Measurements from ENCODE around the gene ERC1. TPM values are rescaled to one million over a fixed set of nuclear protein-coding genes. Genes with fewer than 3 reads are reported as not detected.
"Not testable (repeated sequence)": the region's sequence is repeated elsewhere in the genome, so short reads cannot be mapped to it uniquely, and the experiment has no call there.

ERC1 gene
- total RNA-seq, 1 donor from 2014 or later: 30.8 TPM

DNA sequence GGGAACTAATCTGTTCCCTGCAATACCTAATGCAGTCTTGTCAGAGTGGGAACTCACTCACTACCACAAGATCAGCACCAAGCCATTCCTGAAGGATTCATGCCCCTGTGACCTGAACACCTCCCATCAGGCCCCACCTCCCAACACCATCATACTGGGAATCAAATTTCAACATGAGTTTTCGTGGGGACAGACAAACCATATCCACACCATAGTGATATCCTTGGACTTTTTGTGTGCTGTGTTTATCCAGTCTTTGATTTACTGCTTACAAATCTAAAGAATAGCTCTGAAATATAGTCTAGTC is 359.9 kb downstream of the ERC1 start:
- no peaks in the 10 kb centered on the region for H3K36me3 Mint-ChIP-seq (ENCODE audit: low read depth)
- no peaks in the 10 kb centered on the region for H3K27me3 Mint-ChIP-seq
- no peak overlapping the region for H3K27ac Mint-ChIP-seq
- intact Hi-C loops (cut with micrococcal nuclease): no loop called here
- no peak for DNase-seq
- H3K4me3 Mint-ChIP-seq: no peak overlapping the region
- H3K9me3 Mint-ChIP-seq: no peaks in the 10 kb centered on the region
- no peaks in the 10 kb centered on the region for H3K4me1 Mint-ChIP-seq

GRCh38 chr12:1351926-1352325 is 360.9 kb downstream of the ERC1 start:
- DNase-seq: no peak
- no peaks in the 10 kb centered on the region for H3K9me3 Mint-ChIP-seq
- H3K4me1 Mint-ChIP-seq: no peaks in the 10 kb centered on the region
- H3K27ac Mint-ChIP-seq: no peak overlapping the region
- no peaks in the 10 kb centered on the region for H3K27me3 Mint-ChIP-seq
- intact Hi-C loops (cut with micrococcal nuclease): no loop called here
- no peak overlapping the region for H3K4me3 Mint-ChIP-seq
- no peaks in the 10 kb centered on the region for H3K36me3 Mint-ChIP-seq (ENCODE audit: low read depth)

DNA sequence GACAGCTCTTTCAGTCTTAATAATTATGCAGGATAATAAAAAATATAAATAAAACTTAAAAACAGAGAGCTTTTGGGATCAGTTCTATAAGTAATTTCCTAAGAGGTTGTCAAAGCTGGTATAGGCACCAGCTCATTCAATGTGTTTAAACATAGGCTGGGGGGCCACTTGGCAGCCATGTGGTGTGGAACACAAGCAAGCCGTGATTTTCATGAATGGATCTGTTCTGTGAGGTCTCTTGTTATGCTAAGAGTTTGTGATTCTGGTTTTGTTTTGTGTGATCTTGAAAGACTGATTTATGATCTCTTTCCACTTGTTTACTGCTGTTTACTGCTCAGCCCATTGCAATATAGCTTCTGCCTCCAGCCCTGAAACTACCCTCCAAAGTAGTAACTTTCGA is 362.4 kb downstream of the ERC1 start:
- Mint-ChIP-seq H3K27ac (no peak overlapping the region), H3K27me3 (no peaks in the 10 kb centered on the region), H3K4me3 (no peak overlapping the region), H3K9me3 (no peaks in the 10 kb centered on the region), H3K4me1 (no peaks in the 10 kb centered on the region), H3K36me3 (ENCODE audit: low read depth) (no peaks in the 10 kb centered on the region)
- DNase-seq: no peak
- intact Hi-C loops (cut with micrococcal nuclease): no loop called here

DNA sequence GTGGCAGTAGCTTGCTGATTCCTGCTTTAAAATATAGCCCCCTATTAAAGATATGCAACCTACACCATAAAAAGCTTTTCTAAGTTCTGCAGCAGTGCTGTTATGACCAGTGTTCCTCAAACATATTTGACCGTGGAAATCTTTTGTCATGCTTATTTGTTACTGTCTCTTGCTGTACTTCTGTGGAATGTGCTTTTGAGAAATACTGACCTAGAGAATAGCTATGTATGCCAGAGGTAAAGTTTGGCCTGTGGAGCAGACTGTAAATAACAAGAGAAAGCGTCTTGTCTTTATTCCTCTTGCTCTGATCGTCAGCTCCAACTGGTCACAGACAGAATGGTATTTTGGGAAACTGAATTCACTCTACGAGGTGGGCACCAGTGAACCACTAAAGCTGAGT is 364.4 kb downstream of the ERC1 start:
- H3K9me3 Mint-ChIP-seq: no peaks in the 10 kb centered on the region
- H3K36me3 Mint-ChIP-seq (ENCODE audit: low read depth): no peaks in the 10 kb centered on the region
- no peak overlapping the region for H3K4me3 Mint-ChIP-seq
- DNase-seq: no peak
- intact Hi-C loops (cut with micrococcal nuclease): no loop called here
- no peaks in the 10 kb centered on the region for H3K4me1 Mint-ChIP-seq
- no peaks in the 10 kb centered on the region for H3K27me3 Mint-ChIP-seq
- no peak overlapping the region for H3K27ac Mint-ChIP-seq

- H3K36me3 Mint-ChIP-seq (ENCODE audit: low read depth); DNase-seq; H3K4me3 Mint-ChIP-seq; H3K27me3 Mint-ChIP-seq; intact Hi-C loops (cut with micrococcal nuclease); H3K4me1 Mint-ChIP-seq; H3K27ac Mint-ChIP-seq; H3K9me3 Mint-ChIP-seq: not testable (repeated sequence)
Observed at GRCh38 chr12:1355871-1356270, 364.8 kb downstream of the ERC1 start.

DNA sequence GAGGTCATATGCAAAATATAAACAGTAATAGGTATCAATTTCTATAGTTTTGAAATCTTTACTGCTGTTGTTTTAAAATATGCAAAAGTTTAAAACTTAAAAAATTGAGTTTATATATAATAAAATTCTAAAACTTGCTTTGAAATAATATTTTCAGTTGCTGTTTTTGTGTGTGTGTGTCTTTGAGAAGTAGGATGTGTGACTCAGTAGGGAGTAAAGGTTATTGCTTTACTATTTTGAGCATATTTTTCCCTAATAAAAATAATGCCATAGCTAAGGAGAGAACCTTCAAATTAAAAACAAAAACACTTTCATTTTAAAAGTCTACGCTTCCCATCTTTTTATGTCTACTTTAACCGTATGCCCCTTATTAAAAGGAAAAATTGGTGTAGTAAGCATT is 365.3 kb downstream of the ERC1 start:
- H3K27me3 Mint-ChIP-seq: no peaks in the 10 kb centered on the region
- H3K4me1 Mint-ChIP-seq: no peaks in the 10 kb centered on the region
- no peaks in the 10 kb centered on the region for H3K36me3 Mint-ChIP-seq (ENCODE audit: low read depth)
- H3K9me3 Mint-ChIP-seq: no peaks in the 10 kb centered on the region
- no peak for DNase-seq
- intact Hi-C loops (cut with micrococcal nuclease): no loop called here
- H3K4me3 Mint-ChIP-seq: no peak overlapping the region
- H3K27ac Mint-ChIP-seq: no peak overlapping the region

DNA sequence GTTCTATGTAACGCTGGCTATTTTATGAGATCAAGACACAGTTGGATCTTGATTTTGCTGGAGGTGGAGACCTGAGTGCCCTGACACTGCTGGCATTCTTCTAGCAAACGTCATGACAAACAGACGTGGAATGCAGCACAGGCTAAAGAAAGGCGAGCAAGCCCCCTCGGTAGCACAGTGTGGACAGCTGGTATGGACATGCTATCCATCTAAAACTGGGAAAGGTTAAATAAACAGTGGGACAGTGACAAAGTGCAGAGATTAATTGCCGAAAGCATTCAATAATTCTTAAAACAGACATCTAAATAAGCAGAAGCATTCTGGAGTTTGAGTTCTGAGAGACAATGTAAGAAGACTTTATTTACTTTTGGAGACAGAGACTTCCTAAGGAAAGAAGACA is 366.1 kb downstream of the ERC1 start:
- H3K27me3 Mint-ChIP-seq: no peaks in the 10 kb centered on the region
- no peaks in the 10 kb centered on the region for H3K36me3 Mint-ChIP-seq (ENCODE audit: low read depth)
- H3K27ac Mint-ChIP-seq: no peak overlapping the region
- H3K4me1 Mint-ChIP-seq: no peaks in the 10 kb centered on the region
- H3K4me3 Mint-ChIP-seq: no peak overlapping the region
- H3K9me3 Mint-ChIP-seq: no peaks in the 10 kb centered on the region
- DNase-seq: no peak
- intact Hi-C loops (cut with micrococcal nuclease): no loop called here

DNA sequence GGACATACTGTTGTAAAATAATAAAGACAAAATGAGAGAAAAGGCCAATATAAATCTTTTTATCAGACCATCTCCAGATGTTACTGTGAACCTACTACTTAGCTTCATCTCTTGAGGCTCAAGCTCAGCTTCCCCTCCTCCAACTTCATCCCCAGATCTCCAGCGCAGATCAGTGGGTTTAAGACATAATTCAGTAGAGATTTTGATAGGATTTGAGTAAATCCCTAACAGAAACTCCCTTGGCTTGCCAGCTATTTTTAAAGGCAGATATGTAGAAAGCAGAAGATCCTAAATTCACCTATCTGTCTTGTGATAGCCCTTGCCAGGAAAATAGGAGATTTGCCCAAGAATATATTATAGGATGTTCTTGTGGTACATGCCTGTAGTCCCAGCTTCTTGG is 366.7 kb downstream of the ERC1 start:
- intact Hi-C loops (cut with micrococcal nuclease): no loop called here
- H3K4me3 Mint-ChIP-seq: no peak overlapping the region
- no peaks in the 10 kb centered on the region for H3K4me1 Mint-ChIP-seq
- DNase-seq: no peak
- no peaks in the 10 kb centered on the region for H3K36me3 Mint-ChIP-seq (ENCODE audit: low read depth)
- H3K27me3 Mint-ChIP-seq: no peaks in the 10 kb centered on the region
- H3K27ac Mint-ChIP-seq: no peak overlapping the region
- H3K9me3 Mint-ChIP-seq: no peaks in the 10 kb centered on the region

GRCh38 chr12:1360441-1361210 is 369.6 kb downstream of the ERC1 start:
- intact Hi-C loops (cut with micrococcal nuclease): no loop called here
- Mint-ChIP-seq H3K27ac (no peak overlapping the region), H3K4me1 (peaks cover 3% of the 10 kb centered on the region), H3K27me3 (no peaks in the 10 kb centered on the region), H3K9me3 (no peaks in the 10 kb centered on the region), H3K36me3 (ENCODE audit: low read depth) (peaks cover 2% of the 10 kb centered on the region), H3K4me3 (no peak overlapping the region)
- no peak for DNase-seq

DNA sequence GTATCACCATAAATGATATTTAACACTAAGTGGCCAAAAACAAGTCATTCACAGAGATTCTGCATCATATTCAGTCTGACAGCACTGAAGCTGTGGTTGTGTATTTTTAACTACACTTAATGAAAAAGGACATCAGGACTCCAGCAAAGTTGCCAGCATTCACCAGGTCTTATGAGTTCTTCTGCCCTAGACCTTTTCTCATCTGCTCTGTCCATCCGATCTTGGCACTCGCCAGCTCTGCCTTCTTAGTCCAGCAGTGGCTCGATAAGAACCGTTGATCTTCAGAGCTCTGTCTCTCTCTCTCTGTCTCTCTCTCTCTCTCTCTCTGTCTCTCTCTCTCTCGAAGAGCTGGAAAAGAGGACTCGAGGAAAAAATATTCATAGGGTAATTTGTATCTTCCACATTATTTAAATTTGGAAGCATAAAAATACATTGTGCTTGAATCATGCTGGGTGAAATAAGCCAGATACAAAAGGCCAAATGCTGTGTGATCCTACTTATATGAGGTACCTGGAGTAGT is 371.2 kb downstream of the ERC1 start:
- H3K4me1 Mint-ChIP-seq: peaks cover 3% of the 10 kb centered on the region
- H3K9me3 Mint-ChIP-seq: no peaks in the 10 kb centered on the region
- no peaks in the 10 kb centered on the region for H3K27me3 Mint-ChIP-seq
- peaks cover 2% of the 10 kb centered on the region for H3K36me3 Mint-ChIP-seq (ENCODE audit: low read depth)
- intact Hi-C loops (cut with micrococcal nuclease): no loop called here
- DNase-seq: no peak
- no peak overlapping the region for H3K27ac Mint-ChIP-seq
- H3K4me3 Mint-ChIP-seq: no peak overlapping the region

GRCh38 chr12:1365703-1366102 is 374.7 kb downstream of the ERC1 start:
- Mint-ChIP-seq H3K27ac (no peak overlapping the region), H3K4me3 (no peak overlapping the region), H3K9me3 (no peaks in the 10 kb centered on the region), H3K27me3 (no peaks in the 10 kb centered on the region), H3K4me1 (peaks cover 3% of the 10 kb centered on the region), H3K36me3 (ENCODE audit: low read depth) (peaks cover 2% of the 10 kb centered on the region)
- DNase-seq: no peak
- intact Hi-C loops (cut with micrococcal nuclease): no loop called here

- intact Hi-C loops (cut with micrococcal nuclease): no loop called here
- Mint-ChIP-seq H3K27ac (no peak overlapping the region), H3K36me3 (ENCODE audit: low read depth) (peaks cover 2% of the 10 kb centered on the region), H3K27me3 (no peaks in the 10 kb centered on the region), H3K4me3 (no peak overlapping the region), H3K9me3 (no peaks in the 10 kb centered on the region), H3K4me1 (peaks cover 3% of the 10 kb centered on the region)
- DNase-seq: no peak
Observed at GRCh38 chr12:1367331-1368291, 376.6 kb downstream of the ERC1 start.

DNA sequence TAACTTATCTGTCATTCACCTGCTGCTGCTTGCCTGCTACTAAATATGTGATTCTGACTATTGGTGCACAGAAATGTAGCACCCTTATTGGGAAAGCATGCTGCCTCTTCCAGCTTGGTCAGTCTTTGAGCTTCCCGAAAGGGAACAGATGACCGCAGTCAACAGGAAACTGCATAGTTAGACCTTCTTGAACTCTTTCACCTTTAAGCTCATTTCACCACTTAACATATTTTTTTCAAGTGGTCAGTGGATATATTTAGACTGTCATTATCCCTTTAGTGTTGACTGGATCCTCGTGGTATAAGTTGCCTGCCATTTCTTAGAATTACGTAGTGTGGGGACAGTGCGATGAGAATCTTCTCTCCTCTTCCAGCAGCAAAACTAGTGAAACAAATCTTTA is 378.4 kb downstream of the ERC1 start:
- H3K36me3 Mint-ChIP-seq (ENCODE audit: low read depth): peaks cover 2% of the 10 kb centered on the region
- H3K27ac Mint-ChIP-seq: no peak overlapping the region
- H3K27me3 Mint-ChIP-seq: no peaks in the 10 kb centered on the region
- no peaks in the 10 kb centered on the region for H3K9me3 Mint-ChIP-seq
- no peak for DNase-seq
- intact Hi-C loops (cut with micrococcal nuclease): no loop called here
- no peak overlapping the region for H3K4me3 Mint-ChIP-seq
- H3K4me1 Mint-ChIP-seq: peaks cover under 1% of the 10 kb centered on the region

DNA sequence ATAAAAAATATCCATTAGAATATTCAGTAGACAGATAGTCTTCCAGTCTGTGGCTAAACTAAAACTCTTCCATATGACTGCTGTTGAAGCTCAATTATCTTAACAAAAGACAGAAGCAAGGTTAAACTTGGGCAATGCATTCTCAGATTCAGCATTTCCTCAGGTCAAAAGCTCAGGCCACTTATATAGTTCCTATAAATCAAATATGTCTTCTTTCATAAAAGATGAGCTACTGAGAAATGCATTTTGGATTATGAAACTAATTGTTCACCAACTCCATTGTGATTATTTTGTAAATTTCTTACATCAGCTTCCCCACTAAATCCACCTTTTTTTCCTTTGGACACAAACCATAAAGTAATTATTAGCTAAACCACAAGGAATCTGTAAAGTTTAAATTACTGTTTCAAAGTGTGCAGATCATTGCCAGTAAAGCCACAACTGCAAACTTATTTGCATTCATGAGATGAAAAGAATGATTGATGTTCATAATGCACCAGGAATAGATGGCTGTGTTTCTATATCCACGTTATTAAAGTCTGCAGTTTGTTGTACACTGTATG is 379.0 kb downstream of the ERC1 start:
- Mint-ChIP-seq H3K4me3 (no peak overlapping the region), H3K36me3 (ENCODE audit: low read depth) (peaks cover 4% of the 10 kb centered on the region), H3K27me3 (no peaks in the 10 kb centered on the region), H3K4me1 (no peaks in the 10 kb centered on the region), H3K27ac (no peak overlapping the region), H3K9me3 (no peaks in the 10 kb centered on the region)
- DNase-seq: no peak
- intact Hi-C loops (cut with micrococcal nuclease): no loop called here

All from activated CD4-positive, alpha-beta T cell treated with anti-CD3 and anti-CD28 coated beads, Interleukin-2, amount 10 ng/mL, durations not matched to agents 24 days and 14 days (primary cell).